Activated CD8-positive, alpha-beta T cell treated with anti-CD3 and anti-CD28 coated beads for 36 hours (primary cell): Measurements from ENCODE around the gene LCE1B. TPM values are rescaled to one million over a fixed set of nuclear protein-coding genes. Genes with fewer than 3 reads are reported as not detected.

ENCODE experiments used
- ATAC-seq: fragments of 200-7000 bp; cut with Tn5 transposase; one replicate; pipeline ENCODE4 v1.10.0; 2021; ENCODE audit warnings: mild to moderate bottlenecking, moderate library complexity
- CTCF ChIA-PET: fragments of 350-600 bp; sonication (Branson Sonifier 250); formaldehyde crosslinking; loops from one replicate; lab custom pipeline; 2021; ENCODE audit warnings: antibody characterized with exemption; lab: Charles Lee
- POLR2A ChIA-PET: fragments of 350-600 bp; sonication (Branson Sonifier 250); formaldehyde crosslinking; loops from one replicate; lab custom pipeline; 2021; ENCODE audit warnings: antibody characterized with exemption; lab: Charles Lee
- DNase-seq: peaks from one replicate; pipeline ENCODE4 v3.0.0-alpha.2; 2020
- H3K27ac Mint-ChIP-seq: one replicate; pipeline ENCODE4 v1.8.0; 2021; ENCODE audit warnings: mild to moderate bottlenecking, mixed read lengths
- H3K27me3 Mint-ChIP-seq: one replicate; pipeline ENCODE4 v1.8.0; 2021; ENCODE audit warnings: mixed read lengths
- H3K36me3 Mint-ChIP-seq: one replicate; pipeline ENCODE4 v1.8.0; 2021; ENCODE audit warnings: low read depth, mixed read lengths
- H3K4me1 Mint-ChIP-seq: one replicate; pipeline ENCODE4 v1.8.0; 2021; ENCODE audit warnings: low read depth, mixed read lengths
- H3K4me3 Mint-ChIP-seq: one replicate; pipeline ENCODE4 v1.8.0; 2021; ENCODE audit warnings: mild to moderate bottlenecking, moderate library complexity, mixed read lengths
- H3K9me3 Mint-ChIP-seq: one replicate; pipeline ENCODE4 v1.8.0; 2021; ENCODE audit warnings: mixed read lengths
- intact Hi-C: fragments of 100-400 bp; cut with micrococcal nuclease; formaldehyde crosslinking; loops from one replicate; pipeline ENCODE4 v1.10.0; 2022
- total RNA-seq, 2 experiments: library from RNA; stranded (reverse); gene quantifications; one replicate each; pipeline ENCODE4 v1.2.3, GENCODE V29; 2021
- TF ChIP-seq, protein P1 (sequence below): fragments of 200-600 bp; IDR thresholded peaks from one replicate; pipeline ENCODE4 v1.8.0; 2022; ENCODE audit warnings: antibody characterized with exemption, mild to moderate bottlenecking

LCE1B gene, protein sequence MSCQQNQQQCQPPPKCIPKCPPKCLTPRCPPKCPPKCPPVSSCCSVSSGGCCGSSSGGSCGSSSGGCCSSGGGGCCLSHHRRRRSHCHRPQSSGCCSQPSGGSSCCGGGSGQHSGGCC
- not detected for total RNA-seq

DNA sequence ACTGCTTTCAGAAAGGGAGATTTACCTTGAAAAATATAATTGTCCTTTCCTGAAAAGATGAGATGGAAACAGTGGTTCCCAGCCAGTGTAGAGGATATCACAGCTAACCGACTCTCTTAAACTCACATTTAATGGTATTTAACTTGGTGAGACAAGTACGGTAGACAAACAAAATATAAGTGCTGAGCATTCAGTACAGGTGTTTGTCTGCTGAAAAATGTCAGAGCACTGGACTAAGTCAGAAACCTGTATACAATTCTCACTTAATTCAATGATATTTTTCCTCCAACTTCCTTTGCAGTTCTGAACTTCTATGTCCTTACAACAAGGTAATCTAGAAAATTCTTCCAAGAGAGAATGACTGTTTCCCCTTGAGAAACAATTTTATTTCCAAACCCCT is at the start of gene LCE1B:
Gene LCE1B, plus strand, starts transcription at position 301 of the 400 bp plus-strand sequence. CDS start 476 bp downstream, outside the sequence.
- CTCF ChIA-PET = no interaction called here
- H3K27ac Mint-ChIP-seq = no peak within 1 kb of the TSS

DNA sequence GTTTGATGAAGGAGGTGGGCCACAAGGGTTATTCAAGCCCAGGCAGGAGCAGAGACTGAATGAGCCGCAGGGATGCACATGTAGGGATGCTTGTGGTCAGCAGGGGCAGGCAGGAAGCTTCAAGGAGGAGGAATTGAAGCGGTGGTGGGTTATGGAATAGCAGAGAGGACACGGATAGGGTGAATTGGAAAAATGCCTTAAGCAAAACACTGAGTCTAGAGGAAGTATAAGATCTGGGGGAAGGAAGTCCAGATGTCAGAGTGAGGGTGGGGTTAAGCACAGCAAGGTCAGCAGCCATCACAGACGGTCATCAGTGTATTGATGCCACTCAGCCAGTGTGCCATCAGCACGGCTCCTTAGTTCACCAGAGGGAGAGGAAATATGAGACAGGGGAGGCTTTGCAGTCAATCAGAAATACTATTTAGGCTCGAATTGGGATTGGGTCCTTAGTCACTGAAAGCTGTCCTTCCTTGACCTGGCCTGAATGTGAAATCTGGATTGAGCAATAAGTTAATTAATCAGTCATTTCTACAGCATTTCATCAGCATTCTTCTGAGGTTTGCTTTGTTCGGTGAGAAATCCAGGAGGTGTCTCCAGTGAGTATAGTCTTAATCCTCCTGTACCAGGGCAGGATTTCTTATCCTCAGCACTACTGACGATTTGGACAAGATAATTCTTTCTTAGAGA is 42.8 kb upstream of the LCE1B start:
- Mint-ChIP-seq H3K36me3 (no peaks in the 10 kb centered on the region), H3K9me3 (no peaks in the 10 kb centered on the region), H3K27me3 (peaks cover 2% of the 10 kb centered on the region), H3K4me1 (no peaks in the 10 kb centered on the region), H3K4me3 (no peak overlapping the region), H3K27ac (no peak overlapping the region)
- POLR2A ChIA-PET = no interaction called here
- TF ChIP-seq, protein P1, sequence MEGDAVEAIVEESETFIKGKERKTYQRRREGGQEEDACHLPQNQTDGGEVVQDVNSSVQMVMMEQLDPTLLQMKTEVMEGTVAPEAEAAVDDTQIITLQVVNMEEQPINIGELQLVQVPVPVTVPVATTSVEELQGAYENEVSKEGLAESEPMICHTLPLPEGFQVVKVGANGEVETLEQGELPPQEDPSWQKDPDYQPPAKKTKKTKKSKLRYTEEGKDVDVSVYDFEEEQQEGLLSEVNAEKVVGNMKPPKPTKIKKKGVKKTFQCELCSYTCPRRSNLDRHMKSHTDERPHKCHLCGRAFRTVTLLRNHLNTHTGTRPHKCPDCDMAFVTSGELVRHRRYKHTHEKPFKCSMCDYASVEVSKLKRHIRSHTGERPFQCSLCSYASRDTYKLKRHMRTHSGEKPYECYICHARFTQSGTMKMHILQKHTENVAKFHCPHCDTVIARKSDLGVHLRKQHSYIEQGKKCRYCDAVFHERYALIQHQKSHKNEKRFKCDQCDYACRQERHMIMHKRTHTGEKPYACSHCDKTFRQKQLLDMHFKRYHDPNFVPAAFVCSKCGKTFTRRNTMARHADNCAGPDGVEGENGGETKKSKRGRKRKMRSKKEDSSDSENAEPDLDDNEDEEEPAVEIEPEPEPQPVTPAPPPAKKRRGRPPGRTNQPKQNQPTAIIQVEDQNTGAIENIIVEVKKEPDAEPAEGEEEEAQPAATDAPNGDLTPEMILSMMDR = no peak
- intact Hi-C loops = no loop called here
- CTCF ChIA-PET = no interaction called here
- no peak for DNase-seq
- ATAC-seq = no peak

More for the DNA sequence above, at the start of gene LCE1B:
- POLR2A ChIA-PET = no interaction called here
- H3K27me3 Mint-ChIP-seq = peaks cover 8% of the 10 kb centered on the region
- TF ChIP-seq, protein P1 = no peak
- peaks cover 4% of the 10 kb centered on the region for H3K9me3 Mint-ChIP-seq
- intact Hi-C loops = no loop called here
- ATAC-seq = no peak
- H3K4me3 Mint-ChIP-seq = no peak within 1 kb of the TSS
- no peak for DNase-seq
- no peaks in the 10 kb centered on the region for H3K36me3 Mint-ChIP-seq
- no peaks in the 10 kb centered on the region for H3K4me1 Mint-ChIP-seq

DNA sequence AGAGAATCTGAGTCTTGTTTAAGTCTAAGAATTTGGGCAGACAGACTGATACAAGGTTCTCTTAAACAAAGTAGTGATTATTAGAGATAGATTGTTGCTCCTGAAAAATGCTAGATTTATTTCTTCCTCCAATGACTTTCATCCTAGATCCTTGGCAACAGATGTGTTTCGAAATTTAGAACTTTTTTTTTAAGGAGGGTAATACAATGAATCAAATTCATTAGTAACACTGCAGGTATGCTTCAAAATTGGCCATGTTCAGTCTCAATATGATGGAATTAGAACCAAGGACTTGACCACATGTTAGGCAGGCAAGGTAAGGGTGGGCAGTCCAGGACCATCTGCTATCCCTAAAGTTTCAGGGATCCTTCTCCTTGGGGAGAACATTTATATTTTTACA is 41.4 kb upstream of the LCE1B start:
- CTCF ChIA-PET = no interaction called here
- no peaks in the 10 kb centered on the region for H3K4me1 Mint-ChIP-seq
- no peak for ATAC-seq

DNA sequence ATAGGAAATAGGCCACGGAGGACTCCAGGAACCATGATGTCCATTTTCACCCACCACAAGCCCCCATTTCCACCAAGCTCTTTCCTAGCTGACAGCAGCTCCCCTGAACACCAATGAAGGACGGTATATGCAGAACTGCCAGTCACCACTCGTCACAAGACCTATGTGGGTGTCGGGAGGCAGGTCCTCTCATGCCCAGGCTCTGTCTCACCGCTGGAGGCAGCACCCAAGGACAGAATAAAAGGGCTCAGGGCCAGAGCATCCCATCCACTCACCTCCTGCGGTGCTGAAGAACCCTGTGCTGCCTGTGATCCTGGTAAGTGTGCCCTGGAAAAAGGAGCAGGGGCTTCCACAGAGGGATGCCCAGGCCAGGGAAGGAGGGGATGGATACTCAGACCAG is 36.9 kb upstream of the LCE1B start, which contains the start of gene LCE1F:
Gene LCE1F, plus strand, starts transcription at position 266 of the 400 bp plus-strand sequence. CDS start 1,232 bp downstream, outside the sequence.
- POLR2A ChIA-PET = no interaction called here
- DNase-seq (no peak), ATAC-seq (no peak)
- H3K27me3 Mint-ChIP-seq = peaks cover 5% of the 10 kb centered on the region
- intact Hi-C loops = no loop called here
- no peak within 1 kb of the TSS for H3K27ac Mint-ChIP-seq
- no peak within 1 kb of the TSS for H3K4me3 Mint-ChIP-seq
- H3K36me3 Mint-ChIP-seq = no peaks in the 10 kb centered on the region
- H3K4me1 Mint-ChIP-seq = no peaks in the 10 kb centered on the region
- no peaks in the 10 kb centered on the region for H3K9me3 Mint-ChIP-seq
- TF ChIP-seq, protein P1 = no peak
- CTCF ChIA-PET = no interaction called here

More for the DNA sequence above, 41.4 kb upstream of the LCE1B start:
- no peak for DNase-seq
- Mint-ChIP-seq H3K9me3 (no peaks in the 10 kb centered on the region), H3K27me3 (peaks cover 2% of the 10 kb centered on the region), H3K4me3 (no peak overlapping the region), H3K27ac (no peak overlapping the region), H3K36me3 (no peaks in the 10 kb centered on the region)
- intact Hi-C loops = no loop called here
- POLR2A ChIA-PET = no interaction called here
- TF ChIP-seq, protein P1 = no peak

DNA sequence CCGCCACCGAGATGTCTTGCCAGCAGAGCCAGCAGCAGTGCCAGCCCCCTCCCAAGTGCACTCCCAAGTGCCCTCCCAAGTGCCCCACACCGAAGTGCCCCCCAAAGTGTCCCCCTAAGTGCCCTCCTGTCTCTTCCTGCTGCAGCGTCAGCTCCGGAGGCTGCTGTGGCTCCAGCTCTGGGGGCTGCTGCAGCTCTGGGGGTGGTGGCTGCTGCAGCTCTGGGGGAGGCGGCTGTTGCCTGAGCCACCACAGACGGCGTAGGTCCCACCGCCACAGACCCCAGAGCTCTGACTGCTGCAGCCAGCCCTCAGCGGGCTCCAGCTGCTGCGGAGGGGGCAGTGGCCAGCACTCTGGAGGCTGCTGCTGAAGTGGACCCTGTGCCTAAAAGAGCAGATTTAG is 35.4 kb upstream of the LCE1B start:
- intact Hi-C loops = no loop called here
- Mint-ChIP-seq H3K27ac (no peak overlapping the region), H3K4me1 (no peaks in the 10 kb centered on the region), H3K36me3 (no peaks in the 10 kb centered on the region), H3K4me3 (no peak overlapping the region), H3K9me3 (no peaks in the 10 kb centered on the region), H3K27me3 (peaks cover 5% of the 10 kb centered on the region)
- ChIA-PET POLR2A (no interaction called here), CTCF (no interaction called here)
- TF ChIP-seq, protein P1 = no peak
- ATAC-seq = no peak
- DNase-seq = no peak
